GM19372 (cell line): Measurements from ENCODE around the gene TENM4.

ENCODE experiments used
- ATAC-seq: cut with Tn5 transposase; IDR thresholded peaks from one replicate; pipeline ENCODE4 v1.9.1; 2021; ENCODE audit warnings: mild to moderate bottlenecking, low read depth, moderate library complexity; ENCODE audit not compliant: unreplicated experiment

The TENM4 gene

DNA sequence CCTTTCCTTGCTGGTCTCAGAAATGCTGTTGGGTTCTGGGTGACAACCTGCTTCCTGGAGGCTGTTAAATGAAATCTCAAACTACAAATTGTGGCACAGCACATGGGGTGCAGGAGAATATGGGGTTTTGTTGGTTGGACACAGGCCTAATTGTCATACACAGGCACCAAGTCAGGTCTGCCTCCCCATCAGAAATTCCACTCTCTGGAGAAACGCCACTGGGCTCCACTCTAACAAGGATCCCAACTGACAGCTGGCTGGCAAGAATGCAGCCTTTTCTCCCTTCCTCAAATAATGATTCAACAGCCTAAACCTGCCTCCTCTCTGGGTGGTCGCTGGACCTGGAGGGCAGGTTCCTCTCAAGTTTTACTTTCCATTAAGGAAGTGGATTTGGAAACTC lies 688.3 kb downstream of the TENM4 start:
- no peak for ATAC-seq

DNA sequence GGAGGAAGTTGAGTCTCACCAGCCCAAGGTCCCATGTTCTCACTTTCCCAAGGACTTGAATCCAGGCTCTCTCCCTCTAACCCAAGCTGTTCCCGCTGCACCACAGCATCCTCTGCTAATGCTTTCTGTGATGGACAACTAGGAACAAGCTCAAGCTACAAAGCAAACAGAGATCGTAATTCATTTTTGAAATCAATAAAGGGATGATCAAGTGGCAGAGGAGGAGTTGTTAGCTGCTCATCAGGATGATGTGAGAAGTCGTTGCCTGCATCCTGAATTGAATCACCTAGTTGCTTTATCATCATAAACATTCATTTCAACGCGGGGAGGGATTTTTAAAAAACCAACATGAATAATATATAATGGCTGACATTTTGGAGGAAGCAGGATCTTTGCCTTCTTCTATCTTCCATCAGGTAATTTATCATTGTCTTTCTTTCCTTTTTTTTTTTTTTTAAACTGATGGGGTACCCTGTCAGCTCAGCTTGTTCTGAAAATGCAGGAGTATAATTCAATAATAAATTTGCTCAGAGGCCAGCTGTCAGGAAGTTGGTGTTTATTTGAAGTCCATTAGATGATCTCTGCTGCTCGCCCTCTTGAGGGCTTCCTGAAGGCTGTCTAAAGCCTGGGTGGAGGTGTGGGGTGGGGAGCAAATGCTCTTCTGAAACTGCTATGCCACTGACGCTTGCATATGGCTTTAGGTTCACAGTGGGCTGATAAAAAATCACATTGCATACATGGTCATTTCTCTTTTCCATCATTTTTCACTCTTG lies 691.7 kb downstream of the TENM4 start:
- no peak for ATAC-seq

GRCh38 chr11:78744949-78745348 lies 695.9 kb downstream of the TENM4 start:
- no peak for ATAC-seq

DNA sequence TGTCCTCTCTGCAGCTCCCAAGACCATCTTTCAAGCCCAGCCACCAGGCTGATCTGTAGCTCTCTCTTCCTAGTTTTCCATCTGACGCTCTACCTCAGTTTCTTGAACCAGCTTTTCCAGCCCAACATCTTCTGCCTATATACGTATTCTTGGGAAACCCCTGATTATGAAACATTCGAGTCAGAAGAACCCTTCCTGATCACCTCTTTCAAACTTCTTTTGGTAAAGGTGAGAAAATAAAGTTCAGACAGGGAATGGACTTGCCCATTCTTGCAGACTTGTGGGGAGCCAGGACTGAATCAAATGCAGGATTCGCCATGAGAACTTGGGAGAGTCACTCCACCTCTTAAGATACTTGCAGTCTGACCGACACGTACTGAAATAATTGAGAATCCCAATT lies 696.6 kb downstream of the TENM4 start:
- ATAC-seq: no peak

DNA sequence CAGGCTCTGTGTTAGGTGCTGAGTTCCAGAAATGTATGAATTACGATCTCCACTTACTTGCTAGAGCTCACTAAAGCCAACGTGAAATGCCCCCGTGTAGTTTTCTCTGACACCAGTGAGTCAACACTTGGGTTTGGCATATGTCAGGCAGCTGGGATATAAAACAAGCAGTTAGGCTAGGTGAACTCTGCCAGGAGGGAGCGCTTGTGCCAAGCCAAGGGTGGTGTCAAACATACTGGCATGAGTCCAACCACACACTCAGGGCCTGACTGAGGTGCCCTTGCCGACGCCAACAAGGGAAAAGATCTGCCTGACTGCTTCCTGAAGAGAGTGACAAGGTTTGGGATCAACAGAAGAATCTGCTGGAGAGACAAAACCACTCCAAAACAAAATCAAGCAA lies 698.4 kb downstream of the TENM4 start:
- no peak for ATAC-seq

GRCh38 chr11:78741741-78742140 lies 699.1 kb downstream of the TENM4 start:
- ATAC-seq: no peak

GRCh38 chr11:78740199-78741071 lies 700.4 kb downstream of the TENM4 start:
- ATAC-seq: no peak

GRCh38 chr11:78737891-78738290 lies 702.9 kb downstream of the TENM4 start:
- no peak for ATAC-seq

DNA sequence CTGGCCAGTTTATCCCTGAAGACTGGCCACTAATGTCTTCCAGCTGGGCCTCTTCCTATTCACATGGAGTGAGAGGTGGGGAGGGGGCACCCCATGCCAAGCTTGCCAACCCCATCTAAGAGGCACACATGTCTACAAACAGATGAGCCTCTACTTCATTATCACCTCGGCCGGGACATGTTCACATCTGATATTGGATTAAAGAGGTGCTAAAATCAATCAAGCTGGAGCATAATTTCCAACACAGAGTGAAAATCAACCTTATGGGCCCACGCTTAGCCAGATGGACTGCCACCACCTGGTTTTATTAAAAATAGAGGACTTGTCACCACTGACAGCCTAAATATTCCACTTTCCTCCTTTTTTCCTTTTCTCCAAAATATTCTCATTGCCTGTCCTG lies 703.5 kb downstream of the TENM4 start:
- ATAC-seq: no peak

DNA sequence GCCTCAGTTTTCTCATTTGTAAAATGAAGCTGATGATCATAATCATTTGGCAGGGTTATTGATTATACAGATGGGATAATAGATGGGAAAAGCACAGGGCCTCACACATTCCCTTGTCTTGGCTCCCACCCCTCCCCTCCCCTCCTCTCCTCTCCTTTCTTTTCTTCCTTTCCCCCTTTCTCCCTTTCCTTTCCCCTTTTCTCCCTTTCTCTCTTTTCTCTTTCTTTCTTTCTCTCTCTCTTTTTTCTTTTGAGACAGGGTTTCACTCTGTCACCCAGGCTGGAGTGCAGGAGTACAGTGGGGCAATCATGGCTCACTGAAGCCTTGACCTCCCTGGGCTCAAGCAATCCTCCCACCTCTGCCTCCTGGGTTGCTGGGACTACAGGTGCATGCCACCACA lies 705.1 kb downstream of the TENM4 start:
- ATAC-seq: no peak

- ATAC-seq: no peak
These were observed 707.8 kb downstream of the TENM4 start for GRCh38 chr11:78733031-78733430.

DNA sequence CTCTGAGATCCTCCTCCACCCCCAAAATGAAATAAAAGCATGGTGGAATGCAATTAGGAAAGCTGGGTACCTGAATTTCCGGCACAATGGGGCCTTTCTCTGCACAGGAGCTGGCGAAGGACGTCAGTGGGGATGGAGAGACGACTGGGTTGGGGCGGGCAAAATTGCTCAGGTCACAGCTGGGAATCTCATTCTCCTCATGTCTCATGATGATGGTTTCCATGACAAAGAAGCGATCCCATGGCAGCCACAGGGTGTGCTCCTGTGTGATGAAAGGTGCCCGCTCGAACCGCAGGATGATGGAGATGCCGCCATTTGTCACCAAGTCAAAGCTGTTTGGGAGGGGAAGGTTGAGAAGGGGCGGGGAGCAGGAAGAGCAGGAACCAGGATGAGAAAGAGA lies 708.6 kb downstream of the TENM4 start:
- no peak for ATAC-seq

GRCh38 chr11:78731027-78731426 lies 709.8 kb downstream of the TENM4 start:
- no peak for ATAC-seq

DNA sequence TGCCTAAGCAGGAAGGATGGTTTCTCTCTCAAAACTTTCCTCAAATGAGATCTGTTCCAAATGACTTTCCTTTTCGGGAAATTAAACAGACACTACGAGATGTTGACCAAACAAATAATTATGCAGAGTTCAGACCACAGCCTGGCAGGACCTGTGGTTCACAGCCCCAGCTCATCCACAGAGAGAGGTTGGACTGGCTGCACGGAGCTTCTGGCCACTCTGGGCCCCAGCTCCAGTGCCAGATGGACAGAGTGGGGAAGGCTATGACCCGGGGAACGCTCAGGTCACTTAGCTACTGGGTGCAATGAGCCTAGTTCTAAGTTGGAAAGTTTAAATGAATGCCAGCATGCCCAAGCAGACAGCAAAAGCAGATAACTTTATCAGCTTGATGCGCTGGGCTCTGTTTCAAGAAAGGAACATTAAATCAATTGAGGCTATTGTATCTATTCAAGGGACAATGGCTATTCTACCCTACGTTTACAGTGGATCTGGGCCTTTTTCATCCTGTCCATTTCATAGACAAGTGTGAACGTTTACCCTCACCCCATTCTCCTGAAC lies 710.5 kb downstream of the TENM4 start:
- no peak for ATAC-seq

- no peak for ATAC-seq
These were observed 713.0 kb downstream of the TENM4 start for GRCh38 chr11:78727816-78728215.

GRCh38 chr11:78725200-78725599 lies 715.6 kb downstream of the TENM4 start:
- ATAC-seq: no peak

DNA sequence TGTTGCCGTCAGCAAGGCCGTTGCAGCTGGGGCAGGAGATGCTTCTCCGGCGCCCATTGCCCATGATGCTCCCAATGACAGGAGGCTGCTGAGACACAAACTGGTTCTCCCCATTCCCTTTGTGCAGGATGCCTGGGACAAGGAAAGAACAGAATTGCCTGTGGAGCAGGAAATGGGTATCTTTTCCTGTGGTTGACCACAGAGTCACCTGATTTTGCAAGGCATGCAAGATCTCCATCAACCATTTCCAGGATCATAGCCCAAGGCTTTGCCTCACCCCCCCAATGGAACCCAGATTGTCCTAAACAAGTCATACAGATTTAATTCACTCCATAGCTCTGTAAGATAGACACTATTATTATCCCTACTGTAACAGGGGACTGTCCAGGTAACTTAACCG lies 718.0 kb downstream of the TENM4 start:
- no peak for ATAC-seq

GRCh38 chr11:78720281-78720989 lies 720.4 kb downstream of the TENM4 start:
- ATAC-seq: no peak

DNA sequence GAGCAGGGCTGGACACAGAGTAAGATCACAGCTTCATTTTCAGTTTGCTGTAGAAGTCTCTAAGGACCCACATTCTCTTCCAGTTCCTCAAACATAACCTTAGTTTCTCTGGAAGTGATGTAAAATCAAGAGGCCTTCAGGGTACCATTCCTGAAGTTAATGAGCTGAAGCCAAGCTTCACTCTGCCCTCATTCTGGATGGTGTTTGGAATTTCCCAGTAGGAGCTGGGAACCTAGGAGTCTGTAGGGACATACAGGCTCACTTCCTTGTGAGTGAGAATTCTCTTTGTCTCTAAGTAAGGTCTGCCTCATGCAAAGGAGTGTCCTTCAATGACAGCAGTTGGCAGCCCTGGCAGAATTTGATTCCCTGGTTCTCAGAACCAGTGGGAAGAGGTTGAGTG lies 723.8 kb downstream of the TENM4 start:
- ATAC-seq: no peak

DNA sequence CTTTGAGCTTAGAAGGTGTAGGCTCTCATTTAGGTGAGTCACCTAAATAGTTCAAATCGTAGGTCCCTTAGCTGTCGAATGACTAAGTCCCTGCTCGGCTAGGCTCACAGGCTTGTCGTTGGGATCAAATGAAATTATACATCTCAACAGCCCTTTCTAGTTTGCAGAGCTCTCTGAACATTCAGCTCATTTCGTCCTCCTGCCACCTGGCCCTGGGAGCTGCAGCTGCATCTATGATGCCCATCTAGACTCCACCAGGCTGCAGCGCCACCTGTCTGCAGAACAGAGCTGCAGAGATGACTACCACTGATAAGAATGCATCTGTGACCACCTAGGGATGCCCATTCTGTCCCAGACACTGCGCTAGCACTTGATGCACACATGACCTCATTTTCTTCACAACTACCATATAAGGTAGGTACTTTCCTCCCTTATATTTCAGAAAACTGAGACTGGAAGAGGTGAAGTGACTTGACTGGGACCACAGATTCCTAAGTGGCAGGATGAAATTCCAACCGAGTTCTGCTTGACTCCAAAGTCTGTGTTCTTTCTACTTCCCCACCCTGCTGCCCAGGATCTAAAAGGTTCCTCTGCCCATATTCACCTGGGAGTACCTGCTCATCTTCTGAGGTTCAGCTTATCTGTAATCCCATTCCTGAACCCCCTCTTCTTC lies 725.1 kb downstream of the TENM4 start:
- no peak for ATAC-seq
